Mucosa of stomach (tissue), 1 donor: Measurements from ENCODE around the gene KLHL29.

Experiments used
- H3K27me3 ChIP-seq: one replicate; pipeline ENCODE4 v1.7.0; 2013; ENCODE audit warnings: mild to moderate bottlenecking, low read length; ENCODE audit not compliant: control insufficient read depth, insufficient read depth
- H3K36me3 ChIP-seq: one replicate; pipeline ENCODE4 v1.7.0; 2013; ENCODE audit warnings: low read length; ENCODE audit not compliant: control insufficient read depth, insufficient read depth
- H3K4me1 ChIP-seq: one replicate; pipeline ENCODE4 v1.7.0; 2013; ENCODE audit warnings: mild to moderate bottlenecking, low read length; ENCODE audit not compliant: control insufficient read depth, insufficient read depth
- H3K4me3 ChIP-seq: one replicate; pipeline ENCODE4 v1.7.0; 2013; ENCODE audit warnings: low read length
- H3K9ac ChIP-seq: one replicate; pipeline ENCODE4 v1.7.0; 2013; ENCODE audit warnings: mild to moderate bottlenecking, low read length, moderate library complexity
- H3K9me3 ChIP-seq: one replicate; pipeline ENCODE4 v1.7.0; 2013; ENCODE audit warnings: mild to moderate bottlenecking, low read length, moderate library complexity; ENCODE audit not compliant: control insufficient read depth
- donor health status: Pancreatic carcinoma.

KLHL29 gene

GRCh38 chr2:23543728-23544127 is 158.7 kb downstream of the KLHL29 start:
- Histone ChIP-seq H3K4me3 (no peak overlapping the region), H3K9ac (no peak overlapping the region), H3K36me3 (no peaks in the 10 kb centered on the region), H3K27me3 (no peaks in the 10 kb centered on the region), H3K4me1 (no peaks in the 10 kb centered on the region), H3K9me3 (no peaks in the 10 kb centered on the region)

- no peak overlapping the region for H3K4me3 ChIP-seq
- no peaks in the 10 kb centered on the region for H3K27me3 ChIP-seq
- no peak overlapping the region for H3K9ac ChIP-seq
- H3K9me3 ChIP-seq: no peaks in the 10 kb centered on the region
- H3K36me3 ChIP-seq: no peaks in the 10 kb centered on the region
- H3K4me1 ChIP-seq: no peaks in the 10 kb centered on the region
Observed at GRCh38 chr2:23544589-23545295, 159.8 kb downstream of the KLHL29 start.

GRCh38 chr2:23545396-23545795 is 160.4 kb downstream of the KLHL29 start:
- no peak overlapping the region for H3K4me3 ChIP-seq
- no peaks in the 10 kb centered on the region for H3K36me3 ChIP-seq
- H3K9ac ChIP-seq: no peak overlapping the region
- H3K27me3 ChIP-seq: no peaks in the 10 kb centered on the region
- no peaks in the 10 kb centered on the region for H3K4me1 ChIP-seq
- H3K9me3 ChIP-seq: no peaks in the 10 kb centered on the region

- Histone ChIP-seq H3K4me3 (no peak overlapping the region), H3K4me1 (no peaks in the 10 kb centered on the region), H3K9me3 (no peaks in the 10 kb centered on the region), H3K27me3 (no peaks in the 10 kb centered on the region), H3K9ac (no peak overlapping the region), H3K36me3 (no peaks in the 10 kb centered on the region)
Observed at GRCh38 chr2:23545811-23546210, 160.8 kb downstream of the KLHL29 start.

GRCh38 chr2:23546913-23547312 is 161.9 kb downstream of the KLHL29 start:
- H3K4me1 ChIP-seq: no peaks in the 10 kb centered on the region

DNA sequence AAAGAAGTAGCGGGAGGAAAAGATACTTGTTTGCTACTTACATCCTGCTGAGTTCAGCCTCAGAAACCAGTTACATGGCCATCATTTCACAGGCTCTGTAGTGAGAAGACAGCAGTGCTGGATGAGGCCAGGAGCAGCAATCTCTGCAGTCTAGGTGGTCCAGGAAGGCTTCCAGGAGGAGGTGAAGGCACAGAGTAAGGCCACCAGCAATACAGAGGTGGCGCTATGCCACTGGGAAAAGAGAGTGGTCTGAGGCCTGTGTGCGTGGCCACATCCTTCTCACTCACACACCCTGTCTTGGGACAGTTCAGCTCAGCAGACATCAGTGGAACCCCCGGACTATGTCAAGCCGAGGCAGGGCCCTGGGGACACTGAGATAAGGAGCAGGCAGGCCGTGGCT is 162.7 kb downstream of the KLHL29 start:
- Histone ChIP-seq H3K27me3 (no peaks in the 10 kb centered on the region), H3K36me3 (no peaks in the 10 kb centered on the region), H3K4me3 (no peak overlapping the region), H3K9ac (no peak overlapping the region), H3K9me3 (no peaks in the 10 kb centered on the region), H3K4me1 (no peaks in the 10 kb centered on the region)

More at GRCh38 chr2:23546913-23547312, 161.9 kb downstream of the KLHL29 start:
- no peaks in the 10 kb centered on the region for H3K27me3 ChIP-seq
- H3K9me3 ChIP-seq: no peaks in the 10 kb centered on the region
- H3K4me3 ChIP-seq: no peak overlapping the region
- no peaks in the 10 kb centered on the region for H3K36me3 ChIP-seq
- H3K9ac ChIP-seq: no peak overlapping the region

GRCh38 chr2:23548143-23548769 is 163.3 kb downstream of the KLHL29 start:
- no peak overlapping the region for H3K9ac ChIP-seq
- no peaks in the 10 kb centered on the region for H3K9me3 ChIP-seq
- no peaks in the 10 kb centered on the region for H3K36me3 ChIP-seq
- H3K27me3 ChIP-seq: no peaks in the 10 kb centered on the region
- H3K4me3 ChIP-seq: no peak overlapping the region
- no peaks in the 10 kb centered on the region for H3K4me1 ChIP-seq

DNA sequence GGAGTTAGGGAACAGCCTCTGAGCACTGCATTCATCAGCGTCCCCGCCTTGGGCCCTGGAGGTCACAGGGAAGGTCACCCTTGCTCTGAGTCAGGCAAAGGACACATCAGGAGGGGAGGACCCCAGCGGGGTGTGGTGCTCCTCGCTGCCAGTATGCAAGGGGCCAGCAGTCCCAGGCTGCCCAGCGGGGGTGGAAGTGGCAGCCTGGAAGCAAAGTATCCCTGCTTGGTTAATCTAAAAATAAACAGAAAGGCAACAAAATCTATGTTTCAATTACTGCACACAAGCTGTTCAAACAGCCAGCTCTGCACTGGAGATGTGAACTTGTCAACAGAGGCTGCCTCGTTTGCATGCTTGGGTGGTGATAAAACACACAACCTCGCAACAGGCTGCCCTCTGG is 164.1 kb downstream of the KLHL29 start:
- H3K4me1 ChIP-seq: no peaks in the 10 kb centered on the region
- H3K27me3 ChIP-seq: no peaks in the 10 kb centered on the region

DNA sequence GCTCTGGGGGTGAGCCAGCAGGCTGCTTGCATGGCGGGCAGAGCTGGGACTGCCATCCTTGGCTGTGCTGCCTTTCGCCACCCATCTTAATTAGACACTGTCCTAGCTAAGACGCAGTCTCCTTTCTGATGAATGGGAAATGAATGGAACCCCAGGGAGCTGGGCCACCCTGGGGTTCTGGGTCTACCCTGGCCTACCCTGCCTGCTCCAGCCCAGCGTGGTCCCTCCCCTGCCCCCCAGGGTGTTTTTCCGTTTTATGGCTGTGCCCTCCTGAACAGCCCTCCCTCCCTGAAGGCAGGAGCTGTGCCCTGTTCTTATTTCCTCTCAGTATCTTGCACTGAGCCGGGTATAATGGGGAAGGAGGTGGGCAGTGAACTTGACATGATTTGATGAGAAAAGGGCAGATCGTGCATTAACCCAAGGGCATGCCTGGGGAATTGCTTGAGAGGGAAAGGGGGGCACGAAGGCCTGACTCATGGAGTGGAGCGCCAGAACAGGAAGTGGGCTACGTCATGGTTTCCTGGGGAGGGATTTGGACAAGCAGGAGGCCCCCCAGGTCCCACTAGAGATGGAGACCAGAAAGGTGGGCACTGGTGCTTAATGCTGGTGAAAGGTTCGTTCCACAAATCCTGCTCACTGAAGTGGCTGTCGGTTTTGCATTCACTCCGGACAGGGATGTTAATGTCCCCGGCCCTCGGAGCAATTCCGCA is 165.0 kb downstream of the KLHL29 start:
- Histone ChIP-seq H3K27me3 (no peaks in the 10 kb centered on the region), H3K9ac (no peak overlapping the region), H3K36me3 (no peaks in the 10 kb centered on the region), H3K4me1 (no peaks in the 10 kb centered on the region), H3K9me3 (no peaks in the 10 kb centered on the region), H3K4me3 (no peak overlapping the region)

More for the DNA sequence above, 164.1 kb downstream of the KLHL29 start:
- H3K36me3 ChIP-seq: no peaks in the 10 kb centered on the region
- no peaks in the 10 kb centered on the region for H3K9me3 ChIP-seq
- H3K4me3 ChIP-seq: no peak overlapping the region
- H3K9ac ChIP-seq: no peak overlapping the region

GRCh38 chr2:23550553-23550952 is 165.6 kb downstream of the KLHL29 start:
- Histone ChIP-seq H3K36me3 (no peaks in the 10 kb centered on the region), H3K9me3 (no peaks in the 10 kb centered on the region)

GRCh38 chr2:23551875-23552274 is 166.9 kb downstream of the KLHL29 start:
- Histone ChIP-seq H3K27me3 (no peaks in the 10 kb centered on the region), H3K9ac (no peak overlapping the region), H3K4me1 (no peaks in the 10 kb centered on the region), H3K9me3 (no peaks in the 10 kb centered on the region), H3K4me3 (no peak overlapping the region), H3K36me3 (no peaks in the 10 kb centered on the region)

More at GRCh38 chr2:23550553-23550952, 165.6 kb downstream of the KLHL29 start:
- no peak overlapping the region for H3K4me3 ChIP-seq
- H3K27me3 ChIP-seq: no peaks in the 10 kb centered on the region
- H3K4me1 ChIP-seq: no peaks in the 10 kb centered on the region
- no peak overlapping the region for H3K9ac ChIP-seq

GRCh38 chr2:23553561-23553960 is 168.6 kb downstream of the KLHL29 start:
- no peak overlapping the region for H3K9ac ChIP-seq
- H3K36me3 ChIP-seq: no peaks in the 10 kb centered on the region
- H3K4me1 ChIP-seq: no peaks in the 10 kb centered on the region
- H3K9me3 ChIP-seq: no peaks in the 10 kb centered on the region
- H3K27me3 ChIP-seq: no peaks in the 10 kb centered on the region
- H3K4me3 ChIP-seq: no peak overlapping the region
